Measurements from ENCODE around the gene AMMECR1. TPM values are rescaled to one million over a fixed set of nuclear protein-coding genes. Genes with fewer than 3 reads are reported as not detected.

The AMMECR1 gene
- total RNA-seq, 2 experiments from 2014 or later = 7.8 to 7.9 TPM

DNA sequence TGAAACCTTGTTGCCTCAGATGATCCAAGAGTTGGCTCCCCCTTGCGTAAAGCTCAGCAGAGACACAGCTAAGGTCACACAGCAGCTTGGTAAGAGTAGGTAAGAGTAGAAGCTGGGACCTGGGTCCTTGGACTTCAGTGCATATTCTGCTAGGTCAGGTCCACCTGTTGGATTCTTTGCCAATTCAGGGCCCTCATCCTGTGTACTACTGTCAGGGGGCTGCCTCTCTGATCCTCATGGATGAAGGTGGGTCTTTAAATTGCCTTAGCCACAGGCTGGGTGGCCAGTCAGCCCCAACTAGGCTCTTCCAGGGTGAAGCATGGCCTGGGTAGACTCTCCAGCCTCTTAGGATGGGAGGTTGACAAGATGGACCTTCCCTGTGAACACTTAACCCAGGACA lies 155.8 kb downstream of the AMMECR1 start:
- peaks cover 10% of the 10 kb centered on the region for H3K4me1 Mint-ChIP-seq (ENCODE audit: low read depth)
- ATAC-seq (ENCODE audit: poor library complexity) (no peak), DNase-seq (no peak)
- no peaks in the 10 kb centered on the region for H3K9me3 Mint-ChIP-seq
- no peak overlapping the region for H3K27ac Mint-ChIP-seq
- H3K27me3 Mint-ChIP-seq = no peaks in the 10 kb centered on the region
- no peaks in the 10 kb centered on the region for H3K36me3 Mint-ChIP-seq (ENCODE audit: low read depth)
- intact Hi-C loops (cut with DNase I, micrococcal nuclease) = no loop called here
- no peaks in the 10 kb centered on the region for H3K27me3 ChIP-seq (ENCODE audit: control insufficient read depth in 1 of 2, insufficient read depth in 2 of 2, low read length in 2 of 2)
- no peak overlapping the region for H3K27ac ChIP-seq (ENCODE audit: low read depth in 1 of 2, low read length in 2 of 2)
- no peaks in the 10 kb centered on the region for H3K9me3 ChIP-seq (ENCODE audit: control insufficient read depth in 1 of 2, insufficient read depth in 1 of 2, low read length in 2 of 2)
- no peak overlapping the region for H3K4me3 Mint-ChIP-seq
- TF ChIP-seq, protein P1, sequence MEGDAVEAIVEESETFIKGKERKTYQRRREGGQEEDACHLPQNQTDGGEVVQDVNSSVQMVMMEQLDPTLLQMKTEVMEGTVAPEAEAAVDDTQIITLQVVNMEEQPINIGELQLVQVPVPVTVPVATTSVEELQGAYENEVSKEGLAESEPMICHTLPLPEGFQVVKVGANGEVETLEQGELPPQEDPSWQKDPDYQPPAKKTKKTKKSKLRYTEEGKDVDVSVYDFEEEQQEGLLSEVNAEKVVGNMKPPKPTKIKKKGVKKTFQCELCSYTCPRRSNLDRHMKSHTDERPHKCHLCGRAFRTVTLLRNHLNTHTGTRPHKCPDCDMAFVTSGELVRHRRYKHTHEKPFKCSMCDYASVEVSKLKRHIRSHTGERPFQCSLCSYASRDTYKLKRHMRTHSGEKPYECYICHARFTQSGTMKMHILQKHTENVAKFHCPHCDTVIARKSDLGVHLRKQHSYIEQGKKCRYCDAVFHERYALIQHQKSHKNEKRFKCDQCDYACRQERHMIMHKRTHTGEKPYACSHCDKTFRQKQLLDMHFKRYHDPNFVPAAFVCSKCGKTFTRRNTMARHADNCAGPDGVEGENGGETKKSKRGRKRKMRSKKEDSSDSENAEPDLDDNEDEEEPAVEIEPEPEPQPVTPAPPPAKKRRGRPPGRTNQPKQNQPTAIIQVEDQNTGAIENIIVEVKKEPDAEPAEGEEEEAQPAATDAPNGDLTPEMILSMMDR (IDR thresholded peaks at IDR 0.05) = no peak
- ChIA-PET CTCF (interaction anchor here (2.3 kb wide), 1 partner anchor 246 kb away, joined by 14 read pairs; no protein-coding TSS in a partner anchor), POLR2A (no interaction called here)
- H3K4me3 ChIP-seq (ENCODE audit: low read length) = no peak overlapping the region
- peaks cover 6% of the 10 kb centered on the region for H3K4me1 ChIP-seq (ENCODE audit: insufficient read depth, low read length)
- no peaks in the 10 kb centered on the region for H3K36me3 ChIP-seq (ENCODE audit: insufficient read depth, low read length)

DNA sequence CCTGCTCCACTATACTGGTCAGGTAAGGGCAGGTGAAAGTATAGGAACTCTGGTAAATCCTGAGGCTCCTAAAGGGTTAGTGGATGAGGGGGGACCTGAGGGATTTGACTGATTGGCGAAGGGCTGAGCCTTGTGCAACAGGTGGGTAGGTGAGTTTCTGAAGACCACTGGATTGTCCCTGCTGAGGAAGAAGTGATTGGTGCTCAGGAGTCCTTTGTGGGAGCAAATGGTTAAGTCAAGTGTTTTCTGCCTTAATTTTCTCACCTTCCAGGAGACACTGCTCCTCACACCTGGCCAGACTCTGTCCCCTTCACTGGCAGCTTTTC lies 156.6 kb downstream of the AMMECR1 start:
- Mint-ChIP-seq H3K4me1 (ENCODE audit: low read depth) (peaks cover 10% of the 10 kb centered on the region), H3K27ac (no peak overlapping the region), H3K36me3 (ENCODE audit: low read depth) (no peaks in the 10 kb centered on the region), H3K27me3 (no peaks in the 10 kb centered on the region), H3K9me3 (no peaks in the 10 kb centered on the region), H3K4me3 (no peak overlapping the region)
- ChIA-PET CTCF (interaction anchor here (1.2 to 2.3 kb wide), 4 partner anchors 22 to 252 kb away, joined by 4 to 14 read pairs (median 8); no protein-coding TSS in a partner anchor), POLR2A (interaction anchor here (1.2 kb wide), 1 partner anchor 157 kb away, joined by 3 read pairs; the partner anchor contains the start of gene AMMECR1)
- Histone ChIP-seq H3K27me3 (ENCODE audit: control insufficient read depth in 1 of 2, insufficient read depth in 2 of 2, low read length in 2 of 2) (no peaks in the 10 kb centered on the region), H3K4me1 (ENCODE audit: insufficient read depth, low read length) (peaks cover 6% of the 10 kb centered on the region), H3K27ac (ENCODE audit: low read depth in 1 of 2, low read length in 2 of 2) (no peak overlapping the region), H3K4me3 (ENCODE audit: low read length) (no peak overlapping the region), H3K36me3 (ENCODE audit: insufficient read depth, low read length) (peaks cover 2% of the 10 kb centered on the region), H3K9me3 (ENCODE audit: control insufficient read depth in 1 of 2, insufficient read depth in 1 of 2, low read length in 2 of 2) (no peaks in the 10 kb centered on the region)
- ATAC-seq (ENCODE audit: poor library complexity) = no peak
- TF ChIP-seq, protein P1 (IDR thresholded peaks at IDR 0.05) = no peak
- intact Hi-C loops (cut with DNase I, micrococcal nuclease) = no loop called here
- no peak for DNase-seq

DNA sequence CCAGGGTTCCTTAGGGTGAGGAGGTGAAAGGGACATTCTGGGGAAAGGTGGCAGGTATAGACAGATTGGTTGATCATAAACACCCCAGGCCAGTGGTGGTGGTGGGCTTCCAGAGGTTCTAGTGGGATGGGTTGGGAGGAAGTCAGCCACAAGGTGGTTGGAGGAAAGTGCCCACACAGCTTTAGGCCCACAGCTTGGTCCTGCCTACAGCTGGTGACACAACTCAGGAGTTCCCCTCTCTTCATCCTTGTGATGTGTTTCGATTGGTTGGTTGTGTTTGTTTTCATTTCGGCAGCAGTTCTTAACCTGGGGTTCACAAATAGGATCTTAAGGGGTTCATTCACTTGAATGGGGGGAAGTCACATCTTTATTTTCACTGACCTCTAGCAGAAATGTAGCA lies 158.0 kb downstream of the AMMECR1 start:
- ATAC-seq (ENCODE audit: poor library complexity) (no peak), DNase-seq (no peak)
- ChIA-PET CTCF (interaction anchor here (1.0 to 3.3 kb wide), 6 partner anchors 13 to 253 kb away, joined by 3 to 14 read pairs (median 10); no protein-coding TSS in a partner anchor), POLR2A (no interaction called here)
- Mint-ChIP-seq H3K4me3 (no peak overlapping the region), H3K36me3 (ENCODE audit: low read depth) (peaks cover 3% of the 10 kb centered on the region), H3K9me3 (no peaks in the 10 kb centered on the region), H3K4me1 (ENCODE audit: low read depth) (peaks cover 10% of the 10 kb centered on the region), H3K27ac (no peak overlapping the region), H3K27me3 (no peaks in the 10 kb centered on the region)
- TF ChIP-seq, protein P1 (IDR thresholded peaks at IDR 0.05) = no peak
- intact Hi-C loops (cut with DNase I, micrococcal nuclease) = loop anchor here (1.0 to 5.0 kb wide), 3 partner anchors 248 to 687 kb away; no protein-coding TSS in a partner anchor
- no peak overlapping the region for H3K27ac ChIP-seq (ENCODE audit: low read depth in 1 of 2, low read length in 2 of 2)
- H3K4me1 ChIP-seq (ENCODE audit: insufficient read depth, low read length) = peaks cover 6% of the 10 kb centered on the region
- no peak overlapping the region for H3K4me3 ChIP-seq (ENCODE audit: low read length)
- no peaks in the 10 kb centered on the region for H3K9me3 ChIP-seq (ENCODE audit: control insufficient read depth in 1 of 2, insufficient read depth in 1 of 2, low read length in 2 of 2)
- peaks cover 2% of the 10 kb centered on the region for H3K36me3 ChIP-seq (ENCODE audit: insufficient read depth, low read length)
- H3K27me3 ChIP-seq (ENCODE audit: control insufficient read depth in 1 of 2, insufficient read depth in 2 of 2, low read length in 2 of 2) = no peaks in the 10 kb centered on the region

All from CD4-positive, alpha-beta T cell (primary cell).